Measurements from ENCODE around the gene CEP192. TPM values are rescaled to one million over a fixed set of nuclear protein-coding genes. Genes with fewer than 3 reads are reported as not detected.

Gene CEP192
- total and polyA plus RNA-seq, 8 donors: 6.7 to 21.7 (median 14.0) TPM

- H3K9me3 ChIP-seq: no peaks in the 10 kb centered on the region
- no peak for TF ChIP-seq CTCF (IDR thresholded peaks at IDR 0.05)
- H3K27ac ChIP-seq: no peak overlapping the region
- ATAC-seq (no peak), DNase-seq (no peak), FAIRE-seq (no peak)
- peaks cover 0 to 17% (median 0%) of the 10 kb centered on the region in 3 donors for H3K36me3 ChIP-seq
- H3K4me1 ChIP-seq: no peaks in the 10 kb centered on the region
- intact Hi-C loops (cut with DNase I): no loop called here
- 95 to 96% methylated on average over 1 of the region's 1 CpG for WGBS, 2 donors
- H3K27me3 ChIP-seq: no peaks in the 10 kb centered on the region
- no peak overlapping the region for H3K4me3 ChIP-seq
These were observed 14.1 kb downstream of the CEP192 start for GRCh38 chr18:13005289-13005688.

GRCh38 chr18:13006531-13007247 lies 15.5 kb downstream of the CEP192 start:
- H3K27me3 ChIP-seq: no peaks in the 10 kb centered on the region
- H3K4me3 ChIP-seq: no peak overlapping the region
- H3K27ac ChIP-seq: no peak overlapping the region
- no peak for FAIRE-seq
- H3K4me1 ChIP-seq: no peaks in the 10 kb centered on the region
- no peak for DNase-seq
- no peak for TF ChIP-seq CTCF (IDR thresholded peaks at IDR 0.05)
- no peaks in the 10 kb centered on the region for H3K9me3 ChIP-seq
- H3K36me3 ChIP-seq: peaks cover 0 to 11% (median 4%) of the 10 kb centered on the region in 3 donors
- no peak for ATAC-seq
- 85 to 88% methylated on average over 12 of the region's 12 CpGs for WGBS, 2 donors
- intact Hi-C loops (cut with DNase I): no loop called here

- Histone ChIP-seq H3K27ac (no peak overlapping the region), H3K4me3 (no peak overlapping the region), H3K9me3 (no peaks in the 10 kb centered on the region), H3K36me3 (peaks cover 0 to 11% (median 4%) of the 10 kb centered on the region in 3 donors), H3K4me1 (no peaks in the 10 kb centered on the region), H3K27me3 (no peaks in the 10 kb centered on the region)
- TF ChIP-seq CTCF (IDR thresholded peaks at IDR 0.05): no peak
- no peak for DNase-seq
- WGBS, 2 donors: 43 to 74% methylated on average over 2 of the region's 2 CpGs
- ATAC-seq: no peak
- intact Hi-C loops (cut with DNase I): no loop called here
- no peak for FAIRE-seq
These were observed 16.0 kb downstream of the CEP192 start for GRCh38 chr18:13007248-13007560.

GRCh38 chr18:13011719-13012118 lies 20.6 kb downstream of the CEP192 start:
- WGBS, 2 donors: 97% methylated on average over 5 of the region's 5 CpGs
- Histone ChIP-seq H3K9me3 (no peaks in the 10 kb centered on the region), H3K27me3 (no peaks in the 10 kb centered on the region), H3K4me1 (peaks cover 0 to under 1% (median under 1%) of the 10 kb centered on the region in 3 donors), H3K27ac (no peak overlapping the region), H3K4me3 (no peak overlapping the region), H3K36me3 (peaks cover 0 to 11% (median 4%) of the 10 kb centered on the region in 3 donors)
- FAIRE-seq: no peak
- ATAC-seq: no peak
- TF ChIP-seq CTCF (IDR thresholded peaks at IDR 0.05): no peak
- DNase-seq: no peak
- intact Hi-C loops (cut with DNase I): no loop called here

- FAIRE-seq (no peak), ATAC-seq (no peak), DNase-seq (no peak)
- WGBS, 2 donors: 72 to 83% methylated on average over 2 of the region's 2 CpGs
- H3K36me3 ChIP-seq: peaks cover 0 to 6% (median 4%) of the 10 kb centered on the region in 3 donors
- intact Hi-C loops (cut with DNase I): no loop called here
- H3K9me3 ChIP-seq: no peaks in the 10 kb centered on the region
- no peak overlapping the region for H3K27ac ChIP-seq
- no peak for TF ChIP-seq CTCF (IDR thresholded peaks at IDR 0.05)
- no peaks in the 10 kb centered on the region for H3K27me3 ChIP-seq
- no peak overlapping the region for H3K4me3 ChIP-seq
- H3K4me1 ChIP-seq: peaks cover 0 to 12% (median 6%) of the 10 kb centered on the region in 3 donors
These were observed 23.1 kb downstream of the CEP192 start for GRCh38 chr18:13014232-13014631.

Data from pancreas (tissue), 10 donors.